ENCODE data around the gene MDM4.

The MDM4 gene

DNA sequence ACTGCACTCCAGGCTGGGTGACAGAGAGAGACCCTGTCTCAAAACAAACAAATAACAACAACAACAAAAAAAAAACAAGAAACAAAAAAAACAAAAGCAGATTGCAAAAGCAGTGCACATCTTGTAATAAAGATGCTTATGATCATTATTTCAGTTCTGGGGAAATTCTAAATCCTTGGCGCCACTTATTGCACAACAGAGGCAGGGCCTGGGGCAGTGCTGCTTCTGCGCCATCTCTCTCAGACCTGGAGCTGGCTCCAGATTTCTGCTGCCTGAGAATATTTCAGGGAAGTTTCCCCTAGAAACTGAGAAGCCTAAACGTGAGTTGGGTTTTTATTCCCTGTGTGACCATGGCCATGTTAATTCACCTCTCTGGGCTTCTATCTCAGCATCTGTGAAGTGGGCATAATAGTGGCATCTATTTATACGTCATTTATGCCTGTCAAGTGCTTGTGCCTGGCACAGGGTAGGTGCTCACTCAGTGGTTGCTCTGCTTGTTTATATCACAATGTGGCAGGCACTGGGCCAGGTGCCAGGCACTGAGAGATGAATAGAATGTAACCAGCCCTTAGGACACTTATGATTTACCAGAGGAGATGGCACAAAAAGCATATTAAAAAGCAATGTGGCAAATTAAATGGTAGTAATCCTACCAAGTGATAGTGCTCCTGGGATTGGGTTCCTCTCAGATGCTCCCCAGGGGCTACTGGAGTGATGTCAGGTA lies 67.9 kb downstream of the MDM4 start:
- no peak for DNase-seq

DNA sequence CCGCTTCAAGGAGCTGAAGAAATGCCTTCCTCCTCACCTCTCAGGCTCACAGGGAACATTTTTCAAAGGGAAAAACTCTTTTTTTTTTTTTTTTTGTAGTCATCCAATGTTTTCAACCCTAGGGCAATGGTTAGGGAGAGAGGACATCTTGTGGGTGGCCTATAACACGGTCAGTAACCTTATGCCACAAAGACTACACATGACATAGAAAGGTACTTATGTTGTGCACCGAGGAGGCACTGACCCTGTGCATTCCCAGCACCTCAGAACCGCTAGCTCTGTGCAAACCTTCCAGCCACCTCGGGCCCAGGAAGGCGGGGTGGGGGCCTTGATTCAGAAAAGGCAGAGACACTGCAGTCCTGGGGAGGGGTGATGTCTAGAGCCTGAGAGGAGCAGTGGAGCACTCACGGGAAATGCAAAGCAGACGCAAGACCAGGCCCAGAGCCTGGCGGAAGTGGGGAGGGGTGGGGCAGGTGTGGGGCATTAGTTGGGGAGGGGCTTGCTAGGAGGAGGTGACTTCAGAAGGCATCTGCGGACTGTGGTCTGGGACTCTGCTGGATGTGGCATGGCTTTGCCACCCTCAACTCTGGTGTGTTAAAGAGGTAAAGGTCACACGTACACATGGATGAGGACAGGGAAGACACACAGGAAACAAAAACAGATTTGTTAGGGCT lies 68.6 kb downstream of the MDM4 start:
- DNase-seq, result peak; percentile 17

DNA sequence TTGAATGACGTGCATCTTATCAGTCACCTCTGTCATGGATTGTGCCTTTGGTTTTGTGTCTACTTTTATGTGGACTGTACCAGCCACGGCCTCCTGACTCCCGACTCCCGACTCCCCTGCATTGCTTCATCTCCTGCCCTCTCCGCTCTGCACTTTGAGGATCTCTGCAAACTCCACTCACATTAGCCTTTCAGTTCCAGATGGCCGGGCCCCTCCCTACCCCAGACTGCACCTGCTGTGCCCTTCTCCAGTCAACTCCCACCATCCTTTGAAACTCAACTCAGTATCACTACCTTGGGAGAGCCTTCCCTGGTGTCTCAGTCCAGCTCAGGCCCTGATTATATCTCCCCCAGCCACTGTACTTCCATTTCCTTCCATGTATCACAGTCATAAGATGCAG lies 71.4 kb downstream of the MDM4 start:
- DNase-seq, result no peak

DNA sequence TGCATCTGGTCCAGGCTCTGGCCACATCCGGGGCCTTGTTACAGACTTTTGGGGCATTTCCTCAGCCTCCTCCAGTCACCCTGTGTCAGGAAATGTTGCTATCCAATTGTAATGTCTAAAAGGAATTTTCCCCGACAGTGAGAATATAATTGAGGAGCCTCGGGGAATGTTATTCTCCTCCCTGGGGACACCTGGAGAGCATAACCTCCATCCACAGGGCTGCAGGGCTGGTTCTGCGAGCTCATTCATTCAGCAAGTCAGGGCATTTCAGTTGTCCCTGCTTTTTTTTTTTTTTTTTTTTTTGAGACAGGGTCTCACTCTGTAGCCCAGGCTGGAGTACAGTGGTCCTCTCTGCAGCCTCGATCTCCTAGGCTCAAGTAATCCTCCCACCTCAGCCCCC lies 72.6 kb downstream of the MDM4 start:
- no peak for DNase-seq

DNA sequence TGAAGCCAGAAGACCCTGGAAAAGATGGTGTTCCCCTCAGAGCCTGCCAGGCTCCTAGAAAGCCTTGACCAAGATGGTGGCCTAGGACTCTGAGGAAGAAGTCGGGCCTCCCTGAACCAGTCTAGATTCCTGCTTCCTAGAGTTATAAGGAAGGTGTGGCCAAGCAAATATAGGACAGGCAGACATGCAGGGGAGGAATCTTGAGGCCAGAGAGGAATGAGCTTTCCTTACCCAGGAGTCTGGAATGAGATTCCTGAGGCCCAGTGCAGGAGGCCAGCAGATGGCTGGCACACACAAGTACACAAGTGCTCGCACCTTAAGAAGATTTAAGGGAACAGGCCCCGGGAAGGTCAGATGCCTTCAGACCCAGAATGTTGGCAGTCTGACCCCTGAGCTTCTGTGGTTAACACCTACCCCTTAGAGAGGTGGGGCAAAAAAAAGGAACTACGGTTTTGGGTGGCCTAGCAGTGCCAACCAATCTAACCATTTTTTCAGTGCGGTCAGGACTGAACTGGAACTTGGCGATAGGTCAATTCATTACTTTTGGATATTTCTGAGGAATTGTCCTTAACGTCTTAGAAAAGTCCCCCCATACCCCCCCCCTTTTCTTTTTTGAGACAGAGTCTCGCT lies 73.3 kb downstream of the MDM4 start:
- no peak for DNase-seq

DNA sequence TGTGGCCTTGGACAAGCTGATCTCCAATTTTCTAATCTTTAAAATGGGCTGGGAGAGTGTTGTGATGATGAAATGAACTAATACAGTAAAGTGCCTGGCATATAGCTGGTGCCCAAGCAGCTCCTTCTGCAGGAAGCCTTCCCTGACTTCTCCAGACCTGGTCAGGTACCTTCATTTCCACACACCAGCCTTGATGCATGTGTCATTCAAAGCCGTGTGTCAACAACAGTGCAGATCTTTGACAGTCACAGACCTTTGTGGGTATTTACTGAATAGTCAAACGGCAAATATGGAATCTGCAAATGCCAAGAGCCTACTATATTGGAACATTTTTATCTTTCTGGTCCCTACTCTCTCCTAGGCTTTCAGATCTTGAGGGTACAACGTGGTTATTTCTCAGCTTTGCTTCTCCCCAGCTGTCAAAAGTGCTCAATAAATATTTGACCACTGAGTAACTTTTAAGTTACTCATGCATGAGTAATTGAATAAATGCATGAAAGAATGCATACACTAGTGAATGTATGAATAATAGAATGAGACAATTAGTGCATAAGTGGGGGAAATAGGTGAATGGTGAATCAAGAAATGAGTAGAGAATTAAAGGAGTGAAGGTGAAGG lies 75.4 kb downstream of the MDM4 start:
- DNase-seq, result no peak

DNA sequence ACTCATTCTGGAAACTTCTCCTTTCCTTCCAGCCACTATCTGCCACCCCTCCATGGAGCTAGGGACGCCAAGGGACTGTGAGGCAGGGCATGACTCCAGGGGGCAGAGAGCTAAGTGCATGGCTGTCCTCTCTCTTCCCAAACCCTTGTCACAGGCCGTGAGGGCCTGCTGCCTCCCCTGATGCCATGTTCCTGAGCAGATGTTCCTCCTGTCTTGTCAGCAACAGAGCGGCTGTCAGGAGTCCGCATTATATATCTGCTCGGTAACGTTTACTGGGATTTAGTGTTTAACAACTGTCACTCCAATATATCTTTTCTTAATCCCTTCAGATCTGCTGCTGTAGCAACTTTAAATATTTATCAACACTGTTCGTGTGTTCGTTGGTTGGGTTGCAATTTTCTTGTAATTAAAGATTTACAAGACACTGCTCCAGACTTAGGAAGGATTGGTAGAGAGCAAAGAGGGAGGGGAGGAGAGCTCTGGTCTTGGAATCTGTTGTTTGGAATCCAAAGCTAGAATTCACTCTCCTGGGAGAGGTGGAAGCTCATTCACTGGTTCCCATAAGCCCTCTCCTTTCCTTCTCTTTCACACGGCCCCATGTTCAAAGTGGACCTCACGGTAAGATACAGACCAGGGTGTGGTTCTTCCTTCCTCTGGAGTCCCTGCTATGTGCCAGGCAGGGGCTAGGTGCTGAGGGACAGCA lies 76.2 kb downstream of the MDM4 start:
- DNase-seq, result no peak

DNA sequence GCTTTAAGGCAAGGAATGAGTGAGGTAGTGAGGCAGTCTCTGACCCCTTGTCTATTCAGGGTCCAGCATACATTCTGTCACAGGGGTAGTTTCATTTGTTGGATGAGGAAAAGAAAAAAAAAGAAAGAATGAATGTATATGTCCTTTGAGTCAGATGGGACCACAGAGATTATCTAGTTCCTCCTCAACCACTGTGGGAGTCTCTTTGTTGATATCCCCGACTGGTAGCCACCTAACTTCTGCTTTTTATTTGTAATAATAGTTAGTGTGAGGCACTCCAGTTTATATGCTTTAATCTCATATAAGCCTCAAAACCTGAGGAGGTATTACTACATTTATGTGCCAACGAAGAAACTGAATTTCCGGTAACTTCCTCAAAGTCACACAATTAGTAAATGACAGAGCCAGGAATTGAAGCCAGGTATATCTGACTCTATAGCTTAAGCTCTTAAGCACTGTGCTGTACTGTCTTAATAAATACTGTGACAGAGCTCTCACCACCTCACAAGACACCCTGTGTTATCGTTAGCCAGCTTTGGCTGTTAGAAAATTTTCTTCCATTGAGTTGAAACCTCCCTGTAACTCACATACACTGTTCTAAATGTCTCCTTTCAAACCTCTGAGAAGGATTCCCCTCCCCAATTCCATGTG lies 82.2 kb downstream of the MDM4 start:
- no peak for DNase-seq

DNA sequence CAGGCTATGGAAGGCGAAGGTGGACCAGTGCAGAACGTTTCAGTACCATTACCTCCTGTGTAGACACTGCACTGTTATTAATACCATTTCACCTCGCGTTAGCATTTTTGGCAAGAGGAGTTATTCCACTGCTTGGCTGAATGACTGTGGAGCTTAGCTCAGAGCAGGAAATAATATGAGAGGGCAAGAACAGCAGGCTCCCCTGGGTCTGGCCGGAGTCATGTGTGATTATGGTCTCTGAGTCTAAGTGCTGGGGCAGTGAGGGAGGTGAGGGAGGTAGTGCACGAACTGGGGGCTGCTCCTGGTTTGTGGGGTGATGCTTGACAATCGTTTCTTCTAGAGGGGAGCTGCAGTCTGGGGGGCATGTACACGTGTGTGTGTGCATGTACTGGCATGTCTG lies 82.9 kb downstream of the MDM4 start:
- DNase-seq, result no peak

DNA sequence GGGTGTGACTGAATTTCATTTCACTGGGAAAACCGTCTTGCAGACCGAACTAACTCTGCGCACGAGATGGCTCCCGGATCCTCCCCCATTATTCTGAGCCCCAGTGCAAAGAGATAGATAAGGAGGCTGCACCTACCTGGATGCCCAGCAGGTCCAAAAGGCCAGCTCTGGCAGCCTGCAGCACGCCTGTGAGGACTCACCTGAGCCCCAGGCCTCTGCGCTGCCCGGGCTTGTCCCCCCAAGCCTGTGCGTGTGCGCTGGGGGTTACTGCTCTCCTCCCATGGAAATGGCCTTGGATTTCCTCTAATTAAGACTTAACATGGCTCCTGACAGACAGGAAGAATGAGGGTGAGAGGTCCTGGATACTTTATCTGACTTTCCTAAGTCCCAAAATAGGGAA lies 83.4 kb downstream of the MDM4 start:
- DNase-seq, result no peak

DNA sequence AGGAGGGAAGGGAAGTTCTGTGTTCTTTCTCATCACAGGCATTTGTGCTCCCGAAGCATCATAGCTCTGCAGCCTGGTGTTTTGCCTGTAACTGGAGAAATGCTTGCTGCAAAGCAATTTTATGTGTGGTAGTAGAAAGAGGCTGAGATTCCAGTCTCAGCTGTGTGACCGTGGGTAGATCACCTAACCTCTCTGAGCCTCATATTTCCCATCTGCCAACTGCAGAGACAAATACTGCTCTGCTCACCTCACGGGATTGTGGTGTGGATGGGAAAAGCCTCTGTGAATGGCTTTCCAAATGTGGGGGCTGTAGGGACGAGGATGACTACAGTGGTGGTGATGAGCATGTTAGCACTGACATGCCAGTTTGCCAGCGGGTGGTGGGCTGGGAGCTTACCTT lies 84.0 kb downstream of the MDM4 start:
- DNase-seq, result no peak

DNA sequence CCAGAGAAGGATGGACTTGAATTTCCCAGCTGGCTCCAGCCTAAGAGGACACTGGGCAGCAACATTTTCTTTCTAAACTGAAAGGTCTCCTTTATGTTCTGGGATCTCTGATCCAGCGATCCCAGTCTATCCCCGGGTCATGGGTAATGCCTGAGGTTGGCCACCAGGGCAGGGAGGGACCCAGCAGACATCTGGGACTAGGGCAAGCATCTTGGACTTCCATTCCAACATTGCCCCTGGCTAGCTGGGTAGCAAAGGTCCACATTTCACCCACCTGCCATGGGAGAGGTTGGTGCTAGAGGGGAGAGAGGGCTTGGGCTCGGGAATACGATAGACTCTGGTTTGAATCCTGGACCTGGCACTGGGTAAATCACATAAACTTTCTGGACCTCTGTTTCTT lies 84.8 kb downstream of the MDM4 start:
- DNase-seq, result no peak

DNA sequence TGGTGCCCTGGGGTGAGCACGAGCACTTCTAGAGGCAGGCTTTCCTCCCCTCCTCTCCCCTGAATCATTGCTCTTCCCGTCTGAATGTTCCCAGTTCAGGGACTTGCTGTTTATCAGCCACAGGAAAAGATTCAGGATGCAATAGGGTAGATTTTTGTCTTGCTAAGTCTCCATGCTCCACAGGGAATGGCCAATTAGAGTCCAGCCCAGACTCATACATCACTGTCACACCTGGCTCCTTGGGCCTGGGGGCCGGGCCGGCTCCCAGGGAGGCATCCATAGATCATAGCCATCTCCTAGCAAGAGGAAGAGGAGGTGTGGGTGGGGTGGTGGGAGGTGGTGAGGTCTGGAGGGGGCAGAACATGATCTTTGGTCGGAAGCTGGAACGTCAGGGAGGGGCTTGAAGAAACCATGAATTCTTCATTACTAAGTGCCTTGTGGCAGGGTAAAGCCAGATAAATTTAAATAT lies 85.9 kb downstream of the MDM4 start:
- no peak for DNase-seq

DNA sequence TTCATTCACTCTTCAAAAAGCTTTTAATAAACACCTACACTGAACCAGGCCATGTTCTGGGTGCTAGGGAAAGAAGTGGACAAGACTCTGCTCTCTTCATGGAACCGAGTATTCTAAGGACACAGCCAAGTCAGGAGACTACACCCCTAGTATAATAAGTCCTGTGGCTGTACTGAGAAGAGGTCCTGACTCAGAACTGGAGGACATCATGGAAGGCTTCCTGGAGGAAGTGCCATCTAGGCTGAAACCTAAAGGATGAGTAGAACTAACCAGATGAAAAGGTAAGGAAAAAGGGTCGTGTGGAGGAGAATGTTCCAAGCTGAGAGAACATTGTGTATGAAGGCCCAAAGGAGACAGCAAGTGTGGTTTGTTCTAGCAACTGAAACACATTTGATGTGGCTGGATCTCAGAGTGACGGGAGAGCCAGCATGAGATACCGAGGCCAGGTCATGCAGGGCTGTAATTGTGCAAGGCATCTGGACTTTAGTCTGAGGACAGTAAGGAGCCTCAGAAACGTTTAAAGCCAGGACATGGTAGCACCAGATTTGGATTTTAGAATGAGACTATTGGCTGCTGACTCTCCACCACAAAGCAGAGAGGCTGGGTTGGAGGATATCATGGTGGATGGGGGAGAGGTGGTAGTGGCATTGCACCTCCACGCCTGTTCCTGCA lies 86.8 kb downstream of the MDM4 start:
- DNase-seq, result no peak

DNA sequence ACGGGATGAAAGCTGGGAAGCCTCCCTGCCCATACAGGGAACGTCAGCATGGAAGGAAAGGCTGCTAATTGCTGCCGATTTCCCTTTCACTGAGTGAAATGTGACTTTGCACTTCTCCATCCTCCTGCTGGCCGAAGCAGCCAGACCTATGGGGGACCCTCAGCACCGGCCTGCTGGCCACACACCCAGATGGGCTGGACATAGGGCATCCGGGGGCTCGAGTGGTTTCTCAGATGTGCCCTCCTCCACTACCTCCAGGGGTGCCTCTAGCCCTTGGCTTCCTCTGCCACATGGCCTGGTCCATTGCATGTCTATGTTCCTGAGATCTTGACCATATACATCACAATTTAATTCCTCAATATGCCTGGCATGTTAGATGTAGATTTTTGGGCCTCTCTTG lies 89.6 kb downstream of the MDM4 start:
- no peak for DNase-seq
